Keratinocyte (primary cell): ENCODE measurements around the gene CASTOR1. TPM values are rescaled to one million over a fixed set of nuclear protein-coding genes. Genes with fewer than 3 reads are reported as not detected.
A peak's percentile ranks its signal among the peaks of the same experiment; 100 is the strongest.

Source experiments
- DNase-seq: peaks from one replicate; pipeline ENCODE4 v3.0.0-alpha.2; 2011; ENCODE audit warnings: low read depth, missing footprints, low spot score
- FAIRE-seq: peaks from 2 replicates; lab custom pipeline; 2011; peaks lifted over from hg19 to GRCh38; lab: Jason Lieb, UNC
- H2AFZ ChIP-seq: 2 replicates; pipeline ENCODE4 v1.6.0; 2012; ENCODE audit warnings: low read length, control low read depth, inconsistent platforms; ENCODE audit not compliant: control insufficient read depth
- H3K27ac ChIP-seq: 2 replicates; pipeline ENCODE4 v1.5.1; 2011; ENCODE audit warnings: low read length; ENCODE audit not compliant: control insufficient read depth, insufficient read depth
- H3K27me3 ChIP-seq: 3 replicates; pipeline ENCODE4 v1.6.0; 2011; ENCODE audit warnings: low read length; ENCODE audit not compliant: control insufficient read depth, insufficient read depth; ENCODE audit errors: extremely low read depth
- H3K36me3 ChIP-seq, 2 experiments: 2 replicates in 1 of 2; 3 replicates in 1 of 2; pipeline ENCODE4 v1.5.1; 2011; ENCODE audit warnings: low read length in 2 of 2, mild to moderate bottlenecking in 1 of 2; ENCODE audit not compliant: control insufficient read depth in 2 of 2, insufficient read depth in 2 of 2; ENCODE audit errors: extremely low read depth in 1 of 2
- H3K4me1 ChIP-seq: 3 replicates; pipeline ENCODE4 v1.5.1; 2011; ENCODE audit warnings: low read length; ENCODE audit not compliant: control insufficient read depth, insufficient read depth; ENCODE audit errors: extremely low read depth
- H3K4me2 ChIP-seq: 3 replicates; pipeline ENCODE4 v1.6.0; 2011; ENCODE audit warnings: low read depth, low read length; ENCODE audit not compliant: control insufficient read depth, insufficient read depth; ENCODE audit errors: extremely low read depth
- H3K4me3 ChIP-seq, 3 experiments: fragments of 200-600 bp in 1 of 3; sonication (generic) in 1 of 3; 2 replicates in 2 of 3; 3 replicates in 1 of 3; pipeline ENCODE4 v1.5.1; 2011 to 2016; ENCODE audit warnings: low read length in 3 of 3, mild to moderate bottlenecking in 3 of 3, control low read depth in 2 of 3, inconsistent platforms in 1 of 3, low read depth in 1 of 3, mixed read lengths in 1 of 3, mixed run types in 1 of 3, moderate library complexity in 1 of 3; ENCODE audit not compliant: control insufficient read depth in 2 of 3, insufficient read depth in 2 of 3; ENCODE audit errors: extremely low read depth in 1 of 3
- H3K79me2 ChIP-seq: 2 replicates; pipeline ENCODE4 v1.6.0; 2012; ENCODE audit warnings: low read length; ENCODE audit not compliant: control insufficient read depth, insufficient read depth
- H3K9ac ChIP-seq: 3 replicates; pipeline ENCODE4 v1.6.0; 2011; ENCODE audit warnings: low read length; ENCODE audit not compliant: control insufficient read depth, insufficient read depth; ENCODE audit errors: extremely low read depth
- H3K9me1 ChIP-seq: 3 replicates; pipeline ENCODE4 v1.6.0; 2011; ENCODE audit warnings: low read length; ENCODE audit not compliant: control insufficient read depth, insufficient read depth; ENCODE audit errors: extremely low read depth
- H3K9me3 ChIP-seq: 2 replicates; pipeline ENCODE4 v1.5.1; 2012; ENCODE audit warnings: low read depth, low read length; ENCODE audit not compliant: control insufficient read depth
- H4K20me1 ChIP-seq: 3 replicates; pipeline ENCODE4 v1.6.0; 2011; ENCODE audit warnings: low read length; ENCODE audit not compliant: control insufficient read depth, insufficient read depth; ENCODE audit errors: extremely low read depth
- CTCF ChIP-seq, 3 experiments: IDR thresholded peaks in 1 of 3; conservative IDR thresholded peaks in 1 of 3; optimal IDR thresholded peaks in 1 of 3; 2 replicates in 2 of 3; 3 replicates in 1 of 3; pipeline versions ENCODE3 to v1.5.1; 2011; ENCODE audit warnings: low read length in 3 of 3, mild to moderate bottlenecking in 3 of 3, moderate library complexity in 2 of 3, control low read depth in 1 of 3, inconsistent platforms in 1 of 3; ENCODE audit not compliant: insufficient read depth in 2 of 3; ENCODE audit errors: extremely low read depth in 1 of 3
- EZH2 ChIP-seq: IDR thresholded peaks from one replicate; pipeline ENCODE4 v1.6.1; 2012; ENCODE audit warnings: inconsistent platforms, mild to moderate bottlenecking, low read length, moderate library complexity
- dilution Hi-C: fragments of 300-500 bp; cut with MboI; formaldehyde crosslinking; loops from one replicate; pipeline ENCODE4 v1.7.0; 2020; ENCODE audit warnings: low sequenced_read_pairs; ENCODE audit not compliant: extremely low pct_ligation_motif_present
- polyA plus RNA-seq, 5 experiments: library from polyadenylated mRNA; depleted of rRNA in 3 of 5; stranded (reverse) in 3 of 5; stranded (forward) in 1 of 5; unstranded in 1 of 5; fragments of >200 nt; gene quantifications; 1 replicate in 1 of 5; 2 replicates in 3 of 5; 3 replicates in 1 of 5; pipeline versions ENCODE4 v1.2.1 to v1.2.3, GENCODE V29; 2011 to 2012; ENCODE audit warnings: missing spikeins in 2 of 5, low read depth in 1 of 5, low replicate concordance in 1 of 5

Gene CASTOR1
- polyA plus RNA-seq, 1 donor (not counting 4 experiments of a cell fraction or from before 2014, with no cell fraction given): 9.1 TPM

- peak overlapping the region in 1 of 3 experiments; percentile 71 for H3K4me3 ChIP-seq
- H3K27ac ChIP-seq: peak overlapping the region; percentile 65
- DNase-seq: no peak
Observed at GRCh38 chr22:30327864-30328345, 38.6 kb upstream of the CASTOR1 start.

GRCh38 chr22:30326706-30327362 is 37.5 kb upstream of the CASTOR1 start, which contains the start of gene TBC1D10A:
Gene TBC1D10A, minus strand, starts transcription at chr22:30326941. Its CDS starts 60 bp downstream, at chr22:30326881.
- no peaks in the 10 kb centered on the region for H3K27me3 ChIP-seq
- H3K4me3 ChIP-seq: peak within 1 kb of the TSS; percentile 80 to 91 (median 81)
- H3K9me3 ChIP-seq: no peaks in the 10 kb centered on the region
- TF ChIP-seq EZH2 (no peak), CTCF (optimal IDR thresholded peaks at IDR 0.05 in 1 of 3, IDR thresholded peaks at IDR 0.05 in 1 of 3, conservative IDR thresholded peaks at IDR 0.05 in 1 of 3; ENCODE audit: extremely low read depth in 1 of 3, insufficient read depth in 2 of 3, low read length in 3 of 3) (no peak)
- FAIRE-seq: no peak
- H3K27ac ChIP-seq: peak within 1 kb of the TSS; percentile 74
- peaks cover 5% of the 10 kb centered on the region for H3K9me1 ChIP-seq
- peak within 1 kb of the TSS; percentile 83 for H3K9ac ChIP-seq
- H3K4me2 ChIP-seq: peak within 1 kb of the TSS; percentile 97
- peaks cover 0 to 15% of the 10 kb centered on the region in 2 experiments for H3K36me3 ChIP-seq
- H3K79me2 ChIP-seq: peaks cover 31% of the 10 kb centered on the region
- dilution Hi-C loops: no loop called here
- H3K4me1 ChIP-seq: peaks cover 32% of the 10 kb centered on the region
- peak; percentile 71 for DNase-seq
- peaks cover 4% of the 10 kb centered on the region for H4K20me1 ChIP-seq
- H2AFZ ChIP-seq: peak within 1 kb of the TSS; percentile 54

More at GRCh38 chr22:30327864-30328345, 38.6 kb upstream of the CASTOR1 start:
- Histone ChIP-seq H3K27me3 (no peaks in the 10 kb centered on the region), H3K79me2 (peaks cover 28% of the 10 kb centered on the region), H3K4me1 (peaks cover 32% of the 10 kb centered on the region), H2AFZ (peak overlapping the region; percentile 19), H3K9me3 (no peaks in the 10 kb centered on the region), H4K20me1 (peaks cover 4% of the 10 kb centered on the region), H3K9ac (peak overlapping the region; percentile 76), H3K4me2 (peak overlapping the region; percentile 90), H3K36me3 (peaks cover 5 to 18% of the 10 kb centered on the region in 2 experiments), H3K9me1 (peaks cover 5% of the 10 kb centered on the region)
- TF ChIP-seq CTCF (optimal IDR thresholded peaks at IDR 0.05 in 1 of 3, IDR thresholded peaks at IDR 0.05 in 1 of 3, conservative IDR thresholded peaks at IDR 0.05 in 1 of 3; ENCODE audit: extremely low read depth in 1 of 3, insufficient read depth in 2 of 3, low read length in 3 of 3) (peak; percentile 40 to 63 (median 59)), EZH2 (no peak)
- dilution Hi-C loops: no loop called here
- FAIRE-seq: peak; percentile 64
